ENCODE results near the gene ADGRG6.

The ADGRG6 gene

GRCh38 chr6:142367501-142368018 lies 65.8 kb downstream of the ADGRG6 start:
- no peak for DNase-seq (ENCODE audit: low read depth)

DNA sequence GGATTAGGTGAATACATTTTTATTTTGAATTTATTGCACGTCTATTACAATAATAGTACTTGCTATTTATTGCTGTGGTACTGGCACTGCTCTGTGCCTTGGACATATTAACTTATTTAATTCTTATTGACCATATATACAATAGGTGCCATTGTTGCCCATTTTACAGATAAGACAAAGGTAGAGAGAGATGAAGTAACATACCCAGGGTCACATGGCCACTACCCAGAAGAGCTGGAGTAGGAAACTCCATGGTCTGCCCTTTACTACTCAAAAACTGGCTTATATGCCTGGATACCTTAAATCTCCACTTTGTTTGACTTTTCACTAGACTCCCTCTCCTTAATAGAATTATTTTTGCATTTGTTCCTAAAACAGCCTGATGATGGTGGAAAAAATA lies 67.5 kb downstream of the ADGRG6 start:
- no peak for DNase-seq (ENCODE audit: low read depth)
- H3K4me3 ChIP-seq (ENCODE audit: low read depth, low read length): no peak overlapping the region

More at GRCh38 chr6:142367501-142368018, 65.8 kb downstream of the ADGRG6 start:
- no peak overlapping the region for H3K4me3 ChIP-seq (ENCODE audit: low read depth, low read length)

DNA sequence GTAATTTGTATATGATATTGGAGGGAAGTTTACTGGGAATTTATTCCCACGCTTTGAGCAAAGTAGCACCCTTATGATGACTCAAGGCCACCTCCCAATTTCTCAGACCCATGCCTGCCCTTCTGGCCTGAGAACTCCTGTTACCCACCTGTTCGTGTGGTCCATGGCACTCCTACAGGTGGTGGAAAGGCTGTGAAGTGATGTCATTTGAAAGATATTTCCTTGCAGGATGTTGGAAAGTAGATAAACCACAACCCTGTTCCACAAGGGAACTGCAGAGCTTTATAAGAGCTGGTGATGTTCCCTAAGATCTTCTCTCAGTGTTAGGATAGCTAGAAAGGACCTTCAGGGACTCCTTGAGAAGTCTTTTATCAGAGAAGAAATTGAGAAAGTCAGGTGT lies 70.5 kb downstream of the ADGRG6 start:
- DNase-seq (ENCODE audit: low read depth): no peak

DNA sequence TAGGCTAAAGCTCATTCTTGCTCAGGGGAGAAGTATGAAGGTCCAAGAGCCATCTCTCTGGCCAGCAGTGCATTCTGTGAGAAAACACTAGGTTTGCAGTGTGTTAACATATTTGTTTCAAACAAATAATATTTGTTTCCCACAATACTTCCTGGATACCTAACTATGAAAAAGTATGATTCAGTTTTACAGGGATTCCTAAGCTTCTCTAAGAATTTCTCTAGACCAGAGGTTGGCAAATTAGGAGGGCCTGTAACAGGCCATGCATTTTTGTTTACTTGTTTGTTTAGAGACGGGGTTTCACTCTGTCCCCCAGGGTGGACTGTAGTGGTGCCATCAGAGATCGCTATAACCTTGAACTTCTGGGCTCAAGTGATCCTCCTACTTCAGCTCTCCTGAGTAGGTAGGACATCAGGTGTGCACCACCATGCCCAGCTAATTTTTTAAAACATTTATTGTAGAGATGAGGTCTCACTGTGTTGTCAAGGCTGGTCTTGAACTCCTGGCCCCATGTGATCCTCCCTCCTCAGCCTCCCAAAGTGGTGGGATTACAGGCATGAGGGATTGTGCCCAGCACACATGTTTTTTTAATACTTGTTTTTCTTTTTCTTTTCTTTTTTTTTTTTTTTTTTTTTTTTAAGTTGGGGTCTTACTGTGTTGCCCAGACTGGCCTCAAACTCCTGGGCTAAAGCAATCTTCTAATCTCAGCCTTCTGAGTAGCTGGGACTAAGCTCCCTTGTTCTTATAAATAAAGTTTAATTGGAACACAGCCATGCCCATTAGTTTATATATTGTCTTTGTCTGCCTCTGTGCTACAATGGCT lies 71.7 kb downstream of the ADGRG6 start:
- H3K4me3 ChIP-seq (ENCODE audit: low read depth, low read length): no peak overlapping the region
- DNase-seq (ENCODE audit: low read depth): no peak

More for the DNA sequence above, 70.5 kb downstream of the ADGRG6 start:
- H3K4me3 ChIP-seq (ENCODE audit: low read depth, low read length): no peak overlapping the region

DNA sequence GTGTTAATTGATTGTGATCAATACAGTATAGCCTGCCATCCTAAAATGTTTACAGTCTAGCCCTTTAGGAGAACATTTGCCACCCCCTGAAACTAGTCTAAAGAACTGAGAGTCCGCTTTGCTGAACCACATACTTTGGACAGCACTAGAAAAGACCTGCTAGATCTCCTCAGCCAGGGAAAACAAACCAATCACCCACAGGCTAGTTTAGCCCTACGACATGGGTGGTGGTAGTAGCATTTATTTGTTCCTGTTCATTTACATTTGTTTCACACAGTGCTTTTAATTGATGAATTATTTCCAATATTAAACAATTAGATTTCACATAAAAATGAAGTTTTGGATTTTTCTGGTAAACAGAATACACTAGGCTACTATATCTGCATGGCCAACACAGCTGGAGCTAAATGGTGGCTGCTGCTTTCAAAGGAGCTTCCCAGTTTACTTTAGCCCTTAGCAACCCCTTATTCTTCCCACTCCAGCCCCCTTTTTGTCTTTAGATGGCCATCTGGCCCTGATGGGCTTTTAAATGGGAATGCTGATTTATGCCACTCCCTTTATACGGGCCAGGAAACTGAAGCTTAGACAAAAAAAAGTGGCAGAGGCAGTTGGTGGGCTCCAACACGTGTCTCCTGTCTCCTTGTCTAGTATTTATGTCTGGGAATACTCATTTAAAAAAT lies 72.4 kb downstream of the ADGRG6 start:
- no peak overlapping the region for H3K4me3 ChIP-seq (ENCODE audit: low read depth, low read length)
- DNase-seq (ENCODE audit: low read depth): no peak

DNA sequence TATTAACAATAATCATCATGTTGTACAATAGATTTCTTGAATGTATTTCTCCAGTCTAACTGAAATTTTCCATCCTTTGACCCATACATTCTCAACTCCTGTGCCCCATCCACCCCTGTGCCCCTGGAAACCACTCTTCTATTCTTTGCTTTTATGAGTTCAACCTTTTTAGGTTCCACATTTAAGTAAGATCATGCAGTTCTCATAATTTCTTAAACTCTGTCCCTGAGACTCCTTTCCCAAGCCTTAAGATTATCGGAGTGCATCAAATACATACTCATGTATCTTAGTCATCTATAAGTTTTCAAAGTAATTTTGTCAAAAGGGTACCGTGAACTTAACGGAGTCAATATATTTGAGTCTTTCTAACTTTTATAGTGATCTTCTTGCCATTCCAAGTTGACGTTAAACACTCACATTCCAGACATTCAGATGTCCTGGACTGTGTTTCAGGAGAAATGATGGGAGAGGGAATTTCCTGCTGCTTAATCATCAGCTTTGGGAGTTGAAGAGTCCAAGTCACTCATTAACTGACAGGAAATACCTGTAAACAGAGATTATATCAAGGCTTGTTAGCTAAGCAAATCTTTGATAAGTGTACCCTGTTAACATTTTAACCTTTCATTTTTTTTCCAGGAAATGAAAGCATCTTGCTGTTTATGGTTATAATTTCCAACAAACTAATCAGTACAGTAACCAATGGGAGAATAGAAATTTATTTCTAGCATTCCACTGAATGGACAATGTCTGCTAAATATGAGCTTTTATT lies 73.3 kb downstream of the ADGRG6 start:
- H3K4me3 ChIP-seq (ENCODE audit: low read depth, low read length): no peak overlapping the region
- DNase-seq (ENCODE audit: low read depth): peak; percentile 66

DNA sequence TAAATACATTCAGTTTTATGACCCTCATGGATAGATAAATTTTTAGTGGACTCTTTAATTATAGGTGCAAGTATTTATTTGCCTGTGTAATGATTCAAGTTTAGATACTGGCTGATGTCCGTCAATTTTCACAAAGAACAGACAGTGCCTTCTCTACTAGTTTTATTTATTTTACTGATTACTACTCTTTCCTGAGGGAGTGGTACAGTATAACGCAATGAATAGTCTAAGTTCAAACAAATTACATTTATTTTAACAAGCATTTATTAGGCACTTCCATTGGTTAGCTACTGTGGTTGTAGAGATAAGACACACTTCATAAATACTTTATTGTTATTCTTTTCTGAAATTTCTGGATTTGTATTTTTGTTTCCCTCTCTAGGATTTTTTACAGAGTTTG lies 74.3 kb downstream of the ADGRG6 start:
- H3K4me3 ChIP-seq (ENCODE audit: low read depth, low read length): no peak overlapping the region
- DNase-seq (ENCODE audit: low read depth): no peak

- DNase-seq (ENCODE audit: low read depth): no peak
- no peak overlapping the region for H3K4me3 ChIP-seq (ENCODE audit: low read depth, low read length)
Measured at GRCh38 chr6:142376800-142377496, 75.1 kb downstream of the ADGRG6 start.

DNA sequence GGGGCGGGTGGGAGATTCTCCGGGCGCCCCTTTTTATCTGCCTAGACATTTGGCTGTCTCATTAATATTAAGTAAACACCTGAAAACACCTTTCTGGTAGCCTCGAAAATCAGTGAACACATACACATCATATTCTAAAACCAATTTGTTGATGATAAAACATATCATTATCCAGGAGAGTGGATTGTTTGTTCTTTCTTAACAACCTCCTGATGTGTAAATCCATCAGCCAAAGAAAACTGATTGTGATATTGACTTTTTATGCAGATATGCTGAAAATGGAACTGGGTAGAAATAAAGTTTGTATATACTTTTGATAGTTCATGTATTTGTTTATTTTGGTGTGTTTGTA lies 75.7 kb downstream of the ADGRG6 start:
- DNase-seq (ENCODE audit: low read depth): no peak

DNA sequence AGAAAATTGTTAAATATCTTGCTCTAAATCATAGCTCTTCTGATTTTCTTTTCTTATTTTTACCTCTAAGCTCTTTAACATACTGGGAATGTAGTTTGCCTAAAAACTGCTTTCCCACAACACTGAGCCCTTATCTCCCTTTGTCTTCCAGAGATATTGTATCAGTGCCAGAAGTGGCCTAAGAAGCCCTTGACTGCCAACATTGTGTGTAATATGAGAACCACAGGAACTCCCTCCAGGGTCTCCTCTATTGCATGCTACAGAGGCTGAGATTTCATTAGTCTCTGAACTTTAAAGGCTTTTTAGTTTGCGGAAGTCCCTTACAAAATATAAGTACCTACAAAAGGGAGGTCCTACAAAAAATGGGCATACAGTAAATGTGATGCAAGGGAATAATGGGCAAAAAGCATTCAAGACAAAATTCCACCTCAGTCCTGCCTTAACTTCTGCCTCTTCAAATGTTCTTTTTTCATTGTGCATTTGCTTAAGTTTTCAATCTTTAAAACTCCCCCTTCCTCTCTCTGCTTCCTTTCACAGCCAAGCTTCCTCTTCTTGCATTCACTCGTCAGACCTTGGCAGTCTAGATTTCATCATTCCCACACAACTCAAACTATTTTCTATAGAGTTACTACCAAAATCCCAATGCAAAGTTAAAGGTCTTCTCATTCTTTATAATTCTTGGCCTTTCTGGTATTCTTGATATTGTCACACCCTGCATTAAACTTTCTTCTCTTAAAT lies 76.5 kb downstream of the ADGRG6 start:
- DNase-seq (ENCODE audit: low read depth): peak; percentile 64
- H3K4me3 ChIP-seq (ENCODE audit: low read depth, low read length): no peak overlapping the region

More for the DNA sequence above, 75.7 kb downstream of the ADGRG6 start:
- no peak overlapping the region for H3K4me3 ChIP-seq (ENCODE audit: low read depth, low read length)

DNA sequence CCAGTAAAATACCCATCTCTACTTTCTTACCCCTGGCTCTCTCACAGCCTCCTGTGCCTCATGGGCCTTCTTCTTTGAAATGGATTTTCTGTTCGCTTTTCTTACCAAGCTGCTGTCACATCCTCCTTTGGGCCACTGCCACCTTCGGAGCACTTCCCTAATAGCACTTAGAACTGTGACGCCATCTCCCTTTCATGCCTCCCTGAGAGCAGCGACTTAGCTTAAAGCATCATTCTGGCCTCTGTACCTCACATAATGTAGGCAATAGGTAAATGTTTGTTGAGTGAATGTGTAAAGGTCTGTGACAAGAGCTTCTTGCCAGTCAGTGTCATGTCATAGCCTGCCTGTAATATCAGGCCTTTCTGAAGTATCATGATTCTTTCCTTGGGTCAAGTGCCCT lies 78.8 kb downstream of the ADGRG6 start:
- no peak overlapping the region for H3K4me3 ChIP-seq (ENCODE audit: low read depth, low read length)
- DNase-seq (ENCODE audit: low read depth): no peak

GRCh38 chr6:142381181-142381580 lies 79.4 kb downstream of the ADGRG6 start:
- no peak for DNase-seq (ENCODE audit: low read depth)
- H3K4me3 ChIP-seq (ENCODE audit: low read depth, low read length): no peak overlapping the region

DNA sequence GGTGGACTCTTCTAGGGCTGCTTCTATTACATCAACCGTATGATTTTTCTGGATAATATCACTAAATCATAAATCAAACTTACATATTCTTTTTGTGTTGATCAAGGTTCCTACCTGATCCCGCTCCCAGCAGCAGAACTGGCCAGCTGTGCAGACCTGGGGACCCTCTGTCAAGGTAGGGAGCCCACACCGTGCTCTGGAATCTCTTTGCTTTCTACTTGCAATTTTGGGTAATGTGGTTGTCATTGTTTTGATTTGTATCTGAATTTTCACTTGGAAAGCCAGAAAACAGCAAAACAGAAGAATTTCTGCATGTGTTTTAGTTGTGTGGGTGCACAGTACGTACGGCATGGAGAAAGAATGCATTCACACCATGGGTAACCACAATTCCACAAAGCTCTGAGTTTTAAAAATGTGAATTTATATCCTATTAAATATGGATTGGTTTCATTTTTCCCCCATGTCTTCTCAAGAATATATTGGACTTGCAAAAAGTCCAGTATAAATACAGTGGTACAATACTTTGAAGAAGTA lies 80.1 kb downstream of the ADGRG6 start:
- no peak for DNase-seq (ENCODE audit: low read depth)
- no peak overlapping the region for H3K4me3 ChIP-seq (ENCODE audit: low read depth, low read length)

DNA sequence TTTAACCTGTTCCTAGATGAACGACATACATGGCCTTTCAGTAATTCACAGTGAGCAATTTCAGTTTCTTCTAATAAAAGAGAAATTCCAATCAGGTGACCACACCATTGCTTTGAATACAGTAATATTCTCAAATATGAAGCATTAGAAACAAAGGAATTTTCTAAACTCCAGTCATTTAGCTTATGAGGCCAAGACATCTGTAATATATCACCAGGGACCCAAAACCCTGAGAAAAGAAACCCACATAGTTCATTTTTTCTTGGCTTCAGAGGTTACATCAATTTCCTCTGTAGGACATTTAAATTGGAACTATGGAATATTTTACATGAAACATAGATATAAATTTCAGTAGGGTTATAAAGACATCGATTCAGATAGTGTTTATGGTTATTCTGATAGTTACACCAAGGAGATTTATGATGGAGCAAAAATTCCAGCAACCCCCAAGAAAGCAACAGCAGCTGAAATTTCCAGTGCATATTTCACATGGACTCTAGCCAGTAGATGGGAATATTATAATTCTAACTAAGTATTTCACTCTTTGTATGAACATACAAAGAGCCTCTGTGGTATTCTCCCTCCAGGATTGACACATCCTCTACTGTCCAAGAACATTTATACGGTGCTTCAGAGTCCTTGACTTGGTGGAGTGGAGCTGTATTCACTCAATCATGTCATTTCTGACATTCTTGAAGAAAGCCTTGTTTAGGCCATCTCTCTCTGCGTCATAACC lies 82.9 kb downstream of the ADGRG6 start:
- no peak overlapping the region for H3K4me3 ChIP-seq (ENCODE audit: low read depth, low read length)
- no peak for DNase-seq (ENCODE audit: low read depth)

DNA sequence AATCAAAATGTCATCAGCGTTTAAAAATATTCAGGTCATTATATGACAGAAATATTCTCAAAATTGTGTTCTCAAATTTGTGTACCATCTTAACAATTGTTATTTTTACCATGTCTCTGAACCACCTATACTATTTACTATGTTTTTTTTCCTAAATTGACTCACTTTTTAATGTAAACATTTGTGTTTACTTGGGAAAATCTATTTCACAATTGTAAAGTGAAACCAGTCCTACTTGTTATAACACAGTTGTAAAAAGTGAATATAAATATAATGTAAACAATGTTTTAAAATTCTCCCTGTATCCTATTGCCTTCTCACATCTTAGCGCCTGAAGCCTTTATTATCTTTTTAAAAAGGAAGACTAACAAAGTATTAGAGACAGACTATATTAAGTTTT lies 83.5 kb downstream of the ADGRG6 start:
- no peak overlapping the region for H3K4me3 ChIP-seq (ENCODE audit: low read depth, low read length)
- DNase-seq (ENCODE audit: low read depth): no peak

GRCh38 chr6:142386657-142387056 lies 84.8 kb downstream of the ADGRG6 start:
- DNase-seq (ENCODE audit: low read depth): no peak
- no peak overlapping the region for H3K4me3 ChIP-seq (ENCODE audit: low read depth, low read length)

DNA sequence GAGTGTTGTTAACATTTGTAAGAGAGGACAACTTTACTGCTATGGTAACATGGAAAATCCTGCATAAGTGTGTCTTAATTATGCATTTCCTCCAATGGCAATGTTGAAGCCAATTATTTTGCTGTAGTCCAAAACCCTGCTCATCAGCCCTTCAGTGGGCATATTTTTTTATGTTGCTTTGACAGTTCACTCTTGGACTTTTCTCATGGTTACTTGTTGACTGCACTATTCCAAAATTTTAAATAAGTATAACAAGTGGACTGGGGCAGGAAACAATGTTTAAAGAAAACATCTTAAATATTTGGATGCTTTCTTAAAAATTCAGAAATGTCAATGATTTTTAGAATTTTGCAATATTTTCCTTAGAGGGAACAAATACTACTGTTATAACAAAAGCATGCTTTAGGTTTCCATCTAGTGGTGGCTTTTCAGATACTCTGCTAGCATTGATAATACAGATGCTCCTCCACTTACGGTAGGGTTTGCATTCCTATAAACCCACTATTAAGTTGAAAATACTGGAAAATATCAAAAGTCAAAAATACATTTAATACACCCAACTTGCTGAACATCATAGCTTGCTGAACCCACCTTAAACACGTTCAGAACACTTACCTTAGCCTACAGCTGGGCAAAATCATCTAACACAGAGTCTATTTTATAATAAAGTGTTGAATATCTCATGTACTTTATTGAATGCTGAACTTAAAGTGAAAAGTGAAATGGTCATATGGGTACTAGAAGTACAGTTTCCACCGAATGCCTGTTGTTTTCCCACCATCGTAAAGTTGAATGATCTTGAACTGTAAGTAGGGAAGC lies 86.4 kb downstream of the ADGRG6 start:
- no peak for DNase-seq (ENCODE audit: low read depth)
- H3K4me3 ChIP-seq (ENCODE audit: low read depth, low read length): no peak overlapping the region
